K562 (cell line): Measurements from ENCODE around the gene ARAP1. TPM values are rescaled to one million over a fixed set of nuclear protein-coding genes. Genes with fewer than 3 reads are reported as not detected.

Experiments used
- CBX1 ChIP-seq: sonication (generic); IDR thresholded peaks from 2 replicates; pipeline ENCODE4 v1.6.1; 2016; ENCODE audit warnings: antibody characterized with exemption, low read depth, mild to moderate bottlenecking
- CBX2 ChIP-seq: fragments of 200-600 bp; sonication (generic); IDR thresholded peaks from one replicate; pipeline ENCODE4 v1.6.1; 2012; ENCODE audit warnings: mild to moderate bottlenecking, low read length, inconsistent platforms; ENCODE audit not compliant: insufficient read depth, poor library complexity, severe bottlenecking
- MTA2 ChIP-seq: fragments of 450-650 bp; IDR thresholded peaks from 2 replicates; pipeline ENCODE4 v1.6.1; 2016; ENCODE audit warnings: low read depth
- RB1 ChIP-seq: fragments of 450-650 bp; IDR thresholded peaks from 2 replicates; pipeline ENCODE4 v1.6.1; 2017; ENCODE audit warnings: low read depth, mild to moderate bottlenecking
- SLC30A9 ChIP-seq: fragments of 250-450 bp; sonication (Bioruptor Pico); IDR thresholded peaks from 2 replicates; pipeline ENCODE4 v1.8.0; 2022; ENCODE audit warnings: mild to moderate bottlenecking, moderate library complexity
- ZNF668 ChIP-seq: fragments of 250-450 bp; sonication (Bioruptor Pico); IDR thresholded peaks from 2 replicates; pipeline ENCODE4 v1.8.0; 2022; ENCODE audit warnings: mild to moderate bottlenecking, inconsistent platforms
- polyA plus RNA-seq, 8 experiments: library from polyadenylated mRNA; depleted of rRNA in 4 of 8; stranded (reverse) in 5 of 8; unstranded in 3 of 8; fragments of >200 nt; fragmentation: Nextera tagmentation in 2 of 8; fragmentation: Illumina TruSeq in 1 of 8; extraction: Ambion mirVana in 2 of 8; extraction: Trizol in 1 of 8; gene quantifications; 2 replicates each; pipeline versions ENCODE4 v1.2.1 to v1.2.3, GENCODE V29; 2011 to 2014; ENCODE audit warnings: inconsistent platforms in 1 of 8, missing spikeins in 1 of 8
- total RNA-seq, 7 experiments: library from RNA; depleted of rRNA in 6 of 7; stranded (reverse); fragments of >200 nt in 6 of 7; fragmentation: Illumina TruSeq in 2 of 7; extraction: Trizol in 2 of 7; gene quantifications; 2 replicates each; pipeline versions ENCODE4 v1.2.1 to v1.2.3, GENCODE V29; 2011 to 2021; ENCODE audit warnings: low replicate concordance in 1 of 7
- TF ChIP-seq, protein P1 (sequence below), 2 experiments: fragments of 450-650 bp; formaldehyde crosslinking in 1 of 2; IDR thresholded peaks; 2 replicates each; pipeline versions ENCODE4 v1.4.0 to v1.6.1; 2014 to 2020; ENCODE audit warnings: mild to moderate bottlenecking in 2 of 2, borderline replicate concordance in 1 of 2, low read depth in 1 of 2
- TF ChIP-seq, protein P2 (sequence below): sonication (generic); formaldehyde crosslinking; IDR thresholded peaks from 2 replicates; pipeline ENCODE4 v1.8.1; 2022; ENCODE audit warnings: missing genetic modification reagents
- TF ChIP-seq, protein P3 (sequence below): fragments of 450-650 bp; IDR thresholded peaks from 2 replicates; pipeline ENCODE4 v1.6.1; 2016
- TF ChIP-seq, protein P4 (sequence below): fragments of 250-450 bp; sonication (Bioruptor Pico); IDR thresholded peaks from 2 replicates; pipeline ENCODE4 v1.4.0; 2020; ENCODE audit warnings: mild to moderate bottlenecking, moderate library complexity
- TF ChIP-seq, protein P5 (sequence below): fragments of 250-450 bp; sonication (Bioruptor Pico); IDR thresholded peaks from 2 replicates; pipeline ENCODE4 v1.5.0; 2021

ARAP1 gene
- total and polyA plus RNA-seq, 9 of the 15 experiments (the other 6 are each of a cell fraction or from before 2014, with no cell fraction given) = 0.23 to 67.0 (median 24.6) TPM

DNA sequence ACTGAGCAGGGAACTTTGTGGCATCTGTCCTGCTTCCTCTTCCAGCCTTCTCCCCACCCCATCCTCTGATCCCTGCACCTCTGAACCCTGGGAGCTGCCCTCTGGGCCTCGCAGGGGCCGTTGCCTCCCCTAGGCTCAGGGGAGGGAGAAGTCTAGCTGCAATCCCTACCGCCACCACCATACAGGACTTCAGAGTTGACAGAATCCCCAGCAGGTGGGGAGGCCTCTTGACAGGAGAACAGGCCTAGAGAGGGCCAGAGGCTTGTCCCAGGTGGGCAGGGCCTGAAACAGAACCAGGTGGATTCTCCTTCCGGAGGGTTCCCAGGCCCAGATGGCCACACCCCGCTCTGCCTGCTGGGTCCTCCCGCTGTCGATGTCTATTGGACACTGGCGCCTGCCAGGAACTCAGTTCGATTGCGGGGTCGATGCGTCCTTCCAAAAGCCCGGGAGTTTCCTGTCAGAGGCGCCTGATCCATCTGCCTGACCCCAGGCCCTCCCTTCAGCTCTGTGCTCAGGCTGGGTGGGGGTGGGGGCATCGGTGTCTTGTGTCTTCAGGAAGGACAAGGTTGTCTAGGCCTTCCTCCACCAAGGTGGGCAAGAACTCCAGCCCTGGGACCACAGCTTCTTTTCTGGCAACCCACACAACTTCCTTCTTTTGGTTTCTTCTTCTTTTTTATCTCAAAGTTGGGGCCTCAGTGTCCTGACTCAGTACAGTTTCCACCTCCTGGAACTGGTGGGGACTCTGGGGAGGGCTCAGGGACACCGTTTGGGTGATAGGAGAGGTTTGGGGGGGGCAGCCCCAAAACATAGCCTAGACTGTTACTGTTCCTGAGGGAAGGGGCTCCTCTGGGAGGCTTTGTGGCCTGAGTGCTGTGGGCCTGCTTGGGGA, 35.3 kb upstream of the ARAP1 start (continued):
- TF ChIP-seq, protein P1, sequence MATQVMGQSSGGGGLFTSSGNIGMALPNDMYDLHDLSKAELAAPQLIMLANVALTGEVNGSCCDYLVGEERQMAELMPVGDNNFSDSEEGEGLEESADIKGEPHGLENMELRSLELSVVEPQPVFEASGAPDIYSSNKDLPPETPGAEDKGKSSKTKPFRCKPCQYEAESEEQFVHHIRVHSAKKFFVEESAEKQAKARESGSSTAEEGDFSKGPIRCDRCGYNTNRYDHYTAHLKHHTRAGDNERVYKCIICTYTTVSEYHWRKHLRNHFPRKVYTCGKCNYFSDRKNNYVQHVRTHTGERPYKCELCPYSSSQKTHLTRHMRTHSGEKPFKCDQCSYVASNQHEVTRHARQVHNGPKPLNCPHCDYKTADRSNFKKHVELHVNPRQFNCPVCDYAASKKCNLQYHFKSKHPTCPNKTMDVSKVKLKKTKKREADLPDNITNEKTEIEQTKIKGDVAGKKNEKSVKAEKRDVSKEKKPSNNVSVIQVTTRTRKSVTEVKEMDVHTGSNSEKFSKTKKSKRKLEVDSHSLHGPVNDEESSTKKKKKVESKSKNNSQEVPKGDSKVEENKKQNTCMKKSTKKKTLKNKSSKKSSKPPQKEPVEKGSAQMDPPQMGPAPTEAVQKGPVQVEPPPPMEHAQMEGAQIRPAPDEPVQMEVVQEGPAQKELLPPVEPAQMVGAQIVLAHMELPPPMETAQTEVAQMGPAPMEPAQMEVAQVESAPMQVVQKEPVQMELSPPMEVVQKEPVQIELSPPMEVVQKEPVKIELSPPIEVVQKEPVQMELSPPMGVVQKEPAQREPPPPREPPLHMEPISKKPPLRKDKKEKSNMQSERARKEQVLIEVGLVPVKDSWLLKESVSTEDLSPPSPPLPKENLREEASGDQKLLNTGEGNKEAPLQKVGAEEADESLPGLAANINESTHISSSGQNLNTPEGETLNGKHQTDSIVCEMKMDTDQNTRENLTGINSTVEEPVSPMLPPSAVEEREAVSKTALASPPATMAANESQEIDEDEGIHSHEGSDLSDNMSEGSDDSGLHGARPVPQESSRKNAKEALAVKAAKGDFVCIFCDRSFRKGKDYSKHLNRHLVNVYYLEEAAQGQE (IDR thresholded peaks at IDR 0.05; ENCODE audit: borderline replicate concordance) = no peak
- TF ChIP-seq, protein P1 (CRISPR knock-in tag; IDR thresholded peaks at IDR 0.05; ENCODE audit: low read depth) = 0 out of 2 replicates have a peak, but pooled peaks have one; percentile 39
- TF ChIP-seq CBX2 (no peak), ZNF668 (CRISPR knock-in tag) (no peak), SLC30A9 (CRISPR knock-in tag) (no peak), MTA2 (no peak), CBX1 (peak; percentile 43; the same call in 1 of the 2 replicates), RB1 (peak; percentile 25; the same call in 1 of the 2 replicates)
- TF ChIP-seq, protein P2, sequence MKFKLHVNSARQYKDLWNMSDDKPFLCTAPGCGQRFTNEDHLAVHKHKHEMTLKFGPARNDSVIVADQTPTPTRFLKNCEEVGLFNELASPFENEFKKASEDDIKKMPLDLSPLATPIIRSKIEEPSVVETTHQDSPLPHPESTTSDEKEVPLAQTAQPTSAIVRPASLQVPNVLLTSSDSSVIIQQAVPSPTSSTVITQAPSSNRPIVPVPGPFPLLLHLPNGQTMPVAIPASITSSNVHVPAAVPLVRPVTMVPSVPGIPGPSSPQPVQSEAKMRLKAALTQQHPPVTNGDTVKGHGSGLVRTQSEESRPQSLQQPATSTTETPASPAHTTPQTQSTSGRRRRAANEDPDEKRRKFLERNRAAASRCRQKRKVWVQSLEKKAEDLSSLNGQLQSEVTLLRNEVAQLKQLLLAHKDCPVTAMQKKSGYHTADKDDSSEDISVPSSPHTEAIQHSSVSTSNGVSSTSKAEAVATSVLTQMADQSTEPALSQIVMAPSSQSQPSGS (CRISPR knock-in tag) = no peak
- TF ChIP-seq, protein P3, sequence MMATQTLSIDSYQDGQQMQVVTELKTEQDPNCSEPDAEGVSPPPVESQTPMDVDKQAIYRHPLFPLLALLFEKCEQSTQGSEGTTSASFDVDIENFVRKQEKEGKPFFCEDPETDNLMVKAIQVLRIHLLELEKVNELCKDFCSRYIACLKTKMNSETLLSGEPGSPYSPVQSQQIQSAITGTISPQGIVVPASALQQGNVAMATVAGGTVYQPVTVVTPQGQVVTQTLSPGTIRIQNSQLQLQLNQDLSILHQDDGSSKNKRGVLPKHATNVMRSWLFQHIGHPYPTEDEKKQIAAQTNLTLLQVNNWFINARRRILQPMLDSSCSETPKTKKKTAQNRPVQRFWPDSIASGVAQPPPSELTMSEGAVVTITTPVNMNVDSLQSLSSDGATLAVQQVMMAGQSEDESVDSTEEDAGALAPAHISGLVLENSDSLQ = peak; percentile 88
- TF ChIP-seq, protein P4, sequence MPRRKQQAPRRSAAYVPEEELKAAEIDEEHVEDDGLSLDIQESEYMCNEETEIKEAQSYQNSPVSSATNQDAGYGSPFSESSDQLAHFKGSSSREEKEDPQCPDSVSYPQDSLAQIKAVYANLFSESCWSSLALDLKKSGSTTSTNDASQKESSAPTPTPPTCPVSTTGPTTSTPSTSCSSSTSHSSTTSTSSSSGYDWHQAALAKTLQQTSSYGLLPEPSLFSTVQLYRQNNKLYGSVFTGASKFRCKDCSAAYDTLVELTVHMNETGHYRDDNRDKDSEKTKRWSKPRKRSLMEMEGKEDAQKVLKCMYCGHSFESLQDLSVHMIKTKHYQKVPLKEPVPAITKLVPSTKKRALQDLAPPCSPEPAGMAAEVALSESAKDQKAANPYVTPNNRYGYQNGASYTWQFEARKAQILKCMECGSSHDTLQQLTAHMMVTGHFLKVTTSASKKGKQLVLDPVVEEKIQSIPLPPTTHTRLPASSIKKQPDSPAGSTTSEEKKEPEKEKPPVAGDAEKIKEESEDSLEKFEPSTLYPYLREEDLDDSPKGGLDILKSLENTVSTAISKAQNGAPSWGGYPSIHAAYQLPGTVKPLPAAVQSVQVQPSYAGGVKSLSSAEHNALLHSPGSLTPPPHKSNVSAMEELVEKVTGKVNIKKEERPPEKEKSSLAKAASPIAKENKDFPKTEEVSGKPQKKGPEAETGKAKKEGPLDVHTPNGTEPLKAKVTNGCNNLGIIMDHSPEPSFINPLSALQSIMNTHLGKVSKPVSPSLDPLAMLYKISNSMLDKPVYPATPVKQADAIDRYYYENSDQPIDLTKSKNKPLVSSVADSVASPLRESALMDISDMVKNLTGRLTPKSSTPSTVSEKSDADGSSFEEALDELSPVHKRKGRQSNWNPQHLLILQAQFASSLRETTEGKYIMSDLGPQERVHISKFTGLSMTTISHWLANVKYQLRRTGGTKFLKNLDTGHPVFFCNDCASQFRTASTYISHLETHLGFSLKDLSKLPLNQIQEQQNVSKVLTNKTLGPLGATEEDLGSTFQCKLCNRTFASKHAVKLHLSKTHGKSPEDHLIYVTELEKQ (CRISPR knock-in tag) = no peak
- TF ChIP-seq, protein P5, sequence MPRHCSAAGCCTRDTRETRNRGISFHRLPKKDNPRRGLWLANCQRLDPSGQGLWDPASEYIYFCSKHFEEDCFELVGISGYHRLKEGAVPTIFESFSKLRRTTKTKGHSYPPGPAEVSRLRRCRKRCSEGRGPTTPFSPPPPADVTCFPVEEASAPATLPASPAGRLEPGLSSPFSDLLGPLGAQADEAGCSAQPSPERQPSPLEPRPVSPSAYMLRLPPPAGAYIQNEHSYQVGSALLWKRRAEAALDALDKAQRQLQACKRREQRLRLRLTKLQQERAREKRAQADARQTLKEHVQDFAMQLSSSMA (CRISPR knock-in tag) = no peak
